GM23338 (cell line): ENCODE data around the gene METRN. TPM values are rescaled to one million over a fixed set of nuclear protein-coding genes. Genes with fewer than 3 reads are reported as not detected.
"Not testable (repeated sequence)": the region's sequence is repeated elsewhere in the genome, so short reads cannot be mapped to it uniquely, and the experiment has no call there.

Source experiments
- ATAC-seq: fragments of 200-7000 bp; cut with Tn5 transposase; 3 replicates; pipeline ENCODE4 v1.9.1; 2020
- DNase-seq: peaks from one replicate; pipeline ENCODE4 v3.0.0-alpha.2; 2015; ENCODE audit warnings: low spot score
- H2AFZ ChIP-seq: fragments of 200-600 bp; sonication (generic); 2 replicates; pipeline ENCODE4 v1.8.0; 2016; ENCODE audit warnings: antibody characterized with exemption, mild to moderate bottlenecking, moderate library complexity
- H3F3A ChIP-seq: fragments of 200-600 bp; sonication (generic); replicated peaks from 2 replicates; pipeline ENCODE4 v1.8.0; 2017; ENCODE audit warnings: antibody characterized with exemption, mixed run types, low read depth
- H3K27ac ChIP-seq: fragments of 200-600 bp; sonication (generic); 2 replicates; pipeline ENCODE4 v1.6.1; 2016; ENCODE audit warnings: low read depth
- H3K27me3 ChIP-seq: fragments of 200-600 bp; sonication (generic); 2 replicates; pipeline ENCODE4 v1.8.0; 2016; ENCODE audit warnings: mild to moderate bottlenecking, mixed run types, moderate library complexity; ENCODE audit not compliant: insufficient read depth
- H3K36me3 ChIP-seq: fragments of 200-600 bp; sonication (generic); 2 replicates; pipeline ENCODE4 v1.8.0; 2016; ENCODE audit warnings: mild to moderate bottlenecking; ENCODE audit not compliant: insufficient read depth
- H3K4me1 ChIP-seq: fragments of 200-600 bp; sonication (generic); 2 replicates; pipeline ENCODE4 v1.8.0; 2016; ENCODE audit warnings: mild to moderate bottlenecking, moderate library complexity; ENCODE audit not compliant: insufficient read depth
- H3K4me2 ChIP-seq: fragments of 200-600 bp; sonication (generic); 2 replicates; pipeline ENCODE4 v1.7.1; 2017; ENCODE audit warnings: mixed run types
- H3K4me3 ChIP-seq: fragments of 200-600 bp; sonication (generic); 2 replicates; pipeline ENCODE4 v1.6.1; 2016; ENCODE audit warnings: mixed run types
- H3K79me2 ChIP-seq: fragments of 200-600 bp; sonication (generic); replicated peaks from 2 replicates; pipeline ENCODE4 v1.8.0; 2017; ENCODE audit warnings: mild to moderate bottlenecking; ENCODE audit not compliant: insufficient read depth
- H3K9me2 ChIP-seq: fragments of 200-600 bp; sonication (generic); 2 replicates; pipeline ENCODE4 v1.8.0; 2017; ENCODE audit not compliant: insufficient read depth
- H4K20me1 ChIP-seq: fragments of 200-600 bp; sonication (generic); replicated peaks from 2 replicates; pipeline ENCODE4 v1.8.0; 2017; ENCODE audit warnings: mild to moderate bottlenecking; ENCODE audit not compliant: insufficient read depth
- H3K27ac Mint-ChIP-seq: 2 replicates; pipeline ENCODE4 v1.8.0; 2020; ENCODE audit warnings: inconsistent platforms, mild to moderate bottlenecking, moderate library complexity, mixed read lengths
- H3K27me3 Mint-ChIP-seq: 3 replicates; pipeline ENCODE4 v1.8.0; 2022; ENCODE audit warnings: low read depth, mild to moderate bottlenecking, moderate library complexity, mixed read lengths, inconsistent platforms; ENCODE audit not compliant: insufficient read depth, poor library complexity
- H3K36me3 Mint-ChIP-seq: 3 replicates; pipeline ENCODE4 v1.8.0; 2021; ENCODE audit warnings: low read depth, mild to moderate bottlenecking, inconsistent platforms, moderate library complexity, mixed read lengths
- H3K4me1 Mint-ChIP-seq: 3 replicates; pipeline ENCODE4 v1.8.0; 2020; ENCODE audit warnings: mild to moderate bottlenecking, inconsistent platforms, mixed read lengths
- H3K4me3 Mint-ChIP-seq: 3 replicates; pipeline ENCODE4 v1.8.0; 2021; ENCODE audit warnings: moderate library complexity, mild to moderate bottlenecking, inconsistent platforms, mixed read lengths
- H3K9me3 Mint-ChIP-seq: 3 replicates; pipeline ENCODE4 v1.8.0; 2020; ENCODE audit warnings: moderate library complexity, mild to moderate bottlenecking, inconsistent platforms, mixed read lengths
- CREB1 ChIP-seq: fragments of 250-450 bp; sonication (Bioruptor Pico); IDR thresholded peaks from 2 replicates; pipeline ENCODE4 v1.5.0; 2020; ENCODE audit warnings: low read depth, mild to moderate bottlenecking, moderate library complexity
- CTCF ChIP-seq, 2 experiments: fragments of 200-600 bp in 1 of 2; sonication (generic) in 1 of 2; conservative IDR thresholded peaks; 2 replicates each; pipeline versions ENCODE4 v1.5.1 to v1.6.1; 2016 to 2017; ENCODE audit warnings: antibody characterized with exemption in 2 of 2, low read depth in 2 of 2, mild to moderate bottlenecking in 2 of 2, moderate library complexity in 1 of 2
- EZH2phosphoT487 ChIP-seq: fragments of 200-600 bp; sonication (generic); IDR thresholded peaks from one replicate; pipeline ENCODE4 v1.8.1; 2018; ENCODE audit warnings: antibody characterized with exemption; ENCODE audit not compliant: unreplicated experiment
- JUNB ChIP-seq: IDR thresholded peaks from one replicate; pipeline ENCODE4 v1.6.1; 2016; ENCODE audit warnings: antibody characterized with exemption; ENCODE audit not compliant: unreplicated experiment
- POLR2AphosphoS5 ChIP-seq: IDR thresholded peaks from 2 replicates; pipeline ENCODE4 v1.6.1; 2016; ENCODE audit warnings: antibody characterized with exemption, low read depth
- STAT1 ChIP-seq: IDR thresholded peaks from one replicate; pipeline ENCODE4 v1.6.1; 2016; ENCODE audit warnings: antibody characterized with exemption; ENCODE audit not compliant: unreplicated experiment
- ZNF114 ChIP-seq: fragments of 250-450 bp; sonication (Bioruptor Pico); IDR thresholded peaks from 2 replicates; pipeline ENCODE4 v1.5.0; 2020; ENCODE audit warnings: mild to moderate bottlenecking, moderate library complexity
- polyA plus RNA-seq: library from polyadenylated mRNA; unstranded; fragments of >200 nt; fragmentation: Nextera tagmentation; extraction: Ambion mirVana; gene quantifications from 2 replicates; pipeline ENCODE4 v1.2.1, GENCODE V29; 2016
- total RNA-seq: library from RNA; depleted of rRNA; stranded (reverse); fragments of >200 nt; shearing (Covaris generic); gene quantifications from 2 replicates; pipeline ENCODE4 v1.2.3, GENCODE V29; 2014
- TF ChIP-seq, protein P1 (sequence below): IDR thresholded peaks from one replicate; pipeline ENCODE4 v1.6.1; 2018; ENCODE audit warnings: antibody characterized with exemption; ENCODE audit not compliant: unreplicated experiment
- TF ChIP-seq, protein P2 (sequence below): fragments of 250-450 bp; sonication (Bioruptor Pico); IDR thresholded peaks from 2 replicates; pipeline ENCODE4 v1.5.0; 2020; ENCODE audit warnings: mild to moderate bottlenecking, moderate library complexity
- TF ChIP-seq, protein P3 (sequence below): IDR thresholded peaks from 2 replicates; pipeline ENCODE4 v1.6.1; 2016; ENCODE audit warnings: antibody characterized with exemption

Gene METRN
- total and polyA plus RNA-seq, 2 experiments from 2014 or later, result 18.7 to 33.0 TPM

- Histone ChIP-seq H3K4me2 (peak overlapping the region; percentile 49), H3F3A (0 out of 2 replicates have a peak, but pooled peaks cover 5% of the 10 kb centered on the region), H3K4me3 (no peak overlapping the region), H2AFZ (peak overlapping the region; percentile 89), H3K4me1 (peaks cover 5% of the 10 kb centered on the region), H4K20me1 (no peaks in the 10 kb centered on the region), H3K27ac (no peak overlapping the region), H3K79me2 (no peaks in the 10 kb centered on the region), H3K36me3 (no peaks in the 10 kb centered on the region), H3K27me3 (no peaks in the 10 kb centered on the region), H3K9me2 (no peaks in the 10 kb centered on the region)
- ATAC-seq (peak; percentile 84), DNase-seq (peak; percentile 50)
- Mint-ChIP-seq H3K27ac (no peak overlapping the region), H3K4me1 (peaks cover 21% of the 10 kb centered on the region), H3K9me3 (no peaks in the 10 kb centered on the region; the same call in 2 of the 3 replicates), H3K36me3 (no peaks in the 10 kb centered on the region), H3K4me3 (peak overlapping the region; percentile 15; the same call in 1 of the 3 replicates), H3K27me3 (peaks cover 19% of the 10 kb centered on the region)
- TF ChIP-seq STAT1 (no peak), ZNF114 (no peak), CREB1 (CRISPR knock-in tag) (no peak), POLR2AphosphoS5 (no peak), JUNB (no peak), EZH2phosphoT487 (no peak), CTCF (conservative IDR thresholded peaks at IDR 0.05; ENCODE audit: low read depth in 2 of 2) (no peak)
- TF ChIP-seq, protein P1, sequence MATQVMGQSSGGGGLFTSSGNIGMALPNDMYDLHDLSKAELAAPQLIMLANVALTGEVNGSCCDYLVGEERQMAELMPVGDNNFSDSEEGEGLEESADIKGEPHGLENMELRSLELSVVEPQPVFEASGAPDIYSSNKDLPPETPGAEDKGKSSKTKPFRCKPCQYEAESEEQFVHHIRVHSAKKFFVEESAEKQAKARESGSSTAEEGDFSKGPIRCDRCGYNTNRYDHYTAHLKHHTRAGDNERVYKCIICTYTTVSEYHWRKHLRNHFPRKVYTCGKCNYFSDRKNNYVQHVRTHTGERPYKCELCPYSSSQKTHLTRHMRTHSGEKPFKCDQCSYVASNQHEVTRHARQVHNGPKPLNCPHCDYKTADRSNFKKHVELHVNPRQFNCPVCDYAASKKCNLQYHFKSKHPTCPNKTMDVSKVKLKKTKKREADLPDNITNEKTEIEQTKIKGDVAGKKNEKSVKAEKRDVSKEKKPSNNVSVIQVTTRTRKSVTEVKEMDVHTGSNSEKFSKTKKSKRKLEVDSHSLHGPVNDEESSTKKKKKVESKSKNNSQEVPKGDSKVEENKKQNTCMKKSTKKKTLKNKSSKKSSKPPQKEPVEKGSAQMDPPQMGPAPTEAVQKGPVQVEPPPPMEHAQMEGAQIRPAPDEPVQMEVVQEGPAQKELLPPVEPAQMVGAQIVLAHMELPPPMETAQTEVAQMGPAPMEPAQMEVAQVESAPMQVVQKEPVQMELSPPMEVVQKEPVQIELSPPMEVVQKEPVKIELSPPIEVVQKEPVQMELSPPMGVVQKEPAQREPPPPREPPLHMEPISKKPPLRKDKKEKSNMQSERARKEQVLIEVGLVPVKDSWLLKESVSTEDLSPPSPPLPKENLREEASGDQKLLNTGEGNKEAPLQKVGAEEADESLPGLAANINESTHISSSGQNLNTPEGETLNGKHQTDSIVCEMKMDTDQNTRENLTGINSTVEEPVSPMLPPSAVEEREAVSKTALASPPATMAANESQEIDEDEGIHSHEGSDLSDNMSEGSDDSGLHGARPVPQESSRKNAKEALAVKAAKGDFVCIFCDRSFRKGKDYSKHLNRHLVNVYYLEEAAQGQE, result no peak
- TF ChIP-seq, protein P2, sequence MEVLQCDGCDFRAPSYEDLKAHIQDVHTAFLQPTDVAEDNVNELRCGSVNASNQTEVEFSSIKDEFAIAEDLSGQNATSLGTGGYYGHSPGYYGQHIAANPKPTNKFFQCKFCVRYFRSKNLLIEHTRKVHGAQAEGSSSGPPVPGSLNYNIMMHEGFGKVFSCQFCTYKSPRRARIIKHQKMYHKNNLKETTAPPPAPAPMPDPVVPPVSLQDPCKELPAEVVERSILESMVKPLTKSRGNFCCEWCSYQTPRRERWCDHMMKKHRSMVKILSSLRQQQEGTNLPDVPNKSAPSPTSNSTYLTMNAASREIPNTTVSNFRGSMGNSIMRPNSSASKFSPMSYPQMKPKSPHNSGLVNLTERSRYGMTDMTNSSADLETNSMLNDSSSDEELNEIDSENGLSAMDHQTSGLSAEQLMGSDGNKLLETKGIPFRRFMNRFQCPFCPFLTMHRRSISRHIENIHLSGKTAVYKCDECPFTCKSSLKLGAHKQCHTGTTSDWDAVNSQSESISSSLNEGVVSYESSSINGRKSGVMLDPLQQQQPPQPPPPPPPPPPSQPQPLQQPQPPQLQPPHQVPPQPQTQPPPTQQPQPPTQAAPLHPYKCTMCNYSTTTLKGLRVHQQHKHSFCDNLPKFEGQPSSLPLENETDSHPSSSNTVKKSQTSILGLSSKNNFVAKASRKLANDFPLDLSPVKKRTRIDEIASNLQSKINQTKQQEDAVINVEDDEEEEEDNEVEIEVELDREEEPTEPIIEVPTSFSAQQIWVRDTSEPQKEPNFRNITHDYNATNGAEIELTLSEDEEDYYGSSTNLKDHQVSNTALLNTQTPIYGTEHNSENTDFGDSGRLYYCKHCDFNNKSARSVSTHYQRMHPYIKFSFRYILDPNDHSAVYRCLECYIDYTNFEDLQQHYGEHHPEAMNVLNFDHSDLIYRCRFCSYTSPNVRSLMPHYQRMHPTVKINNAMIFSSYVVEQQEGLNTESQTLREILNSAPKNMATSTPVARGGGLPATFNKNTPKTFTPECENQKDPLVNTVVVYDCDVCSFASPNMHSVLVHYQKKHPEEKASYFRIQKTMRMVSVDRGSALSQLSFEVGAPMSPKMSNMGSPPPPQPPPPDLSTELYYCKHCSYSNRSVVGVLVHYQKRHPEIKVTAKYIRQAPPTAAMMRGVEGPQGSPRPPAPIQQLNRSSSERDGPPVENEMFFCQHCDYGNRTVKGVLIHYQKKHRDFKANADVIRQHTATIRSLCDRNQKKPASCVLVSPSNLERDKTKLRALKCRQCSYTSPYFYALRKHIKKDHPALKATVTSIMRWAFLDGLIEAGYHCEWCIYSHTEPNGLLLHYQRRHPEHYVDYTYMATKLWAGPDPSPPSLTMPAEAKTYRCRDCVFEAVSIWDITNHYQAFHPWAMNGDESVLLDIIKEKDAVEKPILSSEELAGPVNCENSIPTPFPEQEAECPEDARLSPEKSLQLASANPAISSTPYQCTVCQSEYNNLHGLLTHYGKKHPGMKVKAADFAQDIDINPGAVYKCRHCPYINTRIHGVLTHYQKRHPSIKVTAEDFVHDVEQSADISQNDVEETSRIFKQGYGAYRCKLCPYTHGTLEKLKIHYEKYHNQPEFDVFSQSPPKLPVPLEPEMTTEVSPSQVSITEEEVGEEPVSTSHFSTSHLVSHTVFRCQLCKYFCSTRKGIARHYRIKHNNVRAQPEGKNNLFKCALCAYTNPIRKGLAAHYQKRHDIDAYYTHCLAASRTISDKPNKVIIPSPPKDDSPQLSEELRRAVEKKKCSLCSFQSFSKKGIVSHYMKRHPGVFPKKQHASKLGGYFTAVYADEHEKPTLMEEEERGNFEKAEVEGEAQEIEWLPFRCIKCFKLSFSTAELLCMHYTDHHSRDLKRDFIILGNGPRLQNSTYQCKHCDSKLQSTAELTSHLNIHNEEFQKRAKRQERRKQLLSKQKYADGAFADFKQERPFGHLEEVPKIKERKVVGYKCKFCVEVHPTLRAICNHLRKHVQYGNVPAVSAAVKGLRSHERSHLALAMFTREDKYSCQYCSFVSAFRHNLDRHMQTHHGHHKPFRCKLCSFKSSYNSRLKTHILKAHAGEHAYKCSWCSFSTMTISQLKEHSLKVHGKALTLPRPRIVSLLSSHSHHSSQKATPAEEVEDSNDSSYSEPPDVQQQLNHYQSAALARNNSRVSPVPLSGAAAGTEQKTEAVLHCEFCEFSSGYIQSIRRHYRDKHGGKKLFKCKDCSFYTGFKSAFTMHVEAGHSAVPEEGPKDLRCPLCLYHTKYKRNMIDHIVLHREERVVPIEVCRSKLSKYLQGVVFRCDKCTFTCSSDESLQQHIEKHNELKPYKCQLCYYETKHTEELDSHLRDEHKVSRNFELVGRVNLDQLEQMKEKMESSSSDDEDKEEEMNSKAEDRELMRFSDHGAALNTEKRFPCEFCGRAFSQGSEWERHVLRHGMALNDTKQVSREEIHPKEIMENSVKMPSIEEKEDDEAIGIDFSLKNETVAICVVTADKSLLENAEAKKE (CRISPR knock-in tag), result no peak
- TF ChIP-seq, protein P3, sequence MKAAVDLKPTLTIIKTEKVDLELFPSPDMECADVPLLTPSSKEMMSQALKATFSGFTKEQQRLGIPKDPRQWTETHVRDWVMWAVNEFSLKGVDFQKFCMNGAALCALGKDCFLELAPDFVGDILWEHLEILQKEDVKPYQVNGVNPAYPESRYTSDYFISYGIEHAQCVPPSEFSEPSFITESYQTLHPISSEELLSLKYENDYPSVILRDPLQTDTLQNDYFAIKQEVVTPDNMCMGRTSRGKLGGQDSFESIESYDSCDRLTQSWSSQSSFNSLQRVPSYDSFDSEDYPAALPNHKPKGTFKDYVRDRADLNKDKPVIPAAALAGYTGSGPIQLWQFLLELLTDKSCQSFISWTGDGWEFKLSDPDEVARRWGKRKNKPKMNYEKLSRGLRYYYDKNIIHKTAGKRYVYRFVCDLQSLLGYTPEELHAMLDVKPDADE, result no peak
These were observed 37.0 kb downstream of the METRN start for GRCh38 chr16:752007-752312.

DNA sequence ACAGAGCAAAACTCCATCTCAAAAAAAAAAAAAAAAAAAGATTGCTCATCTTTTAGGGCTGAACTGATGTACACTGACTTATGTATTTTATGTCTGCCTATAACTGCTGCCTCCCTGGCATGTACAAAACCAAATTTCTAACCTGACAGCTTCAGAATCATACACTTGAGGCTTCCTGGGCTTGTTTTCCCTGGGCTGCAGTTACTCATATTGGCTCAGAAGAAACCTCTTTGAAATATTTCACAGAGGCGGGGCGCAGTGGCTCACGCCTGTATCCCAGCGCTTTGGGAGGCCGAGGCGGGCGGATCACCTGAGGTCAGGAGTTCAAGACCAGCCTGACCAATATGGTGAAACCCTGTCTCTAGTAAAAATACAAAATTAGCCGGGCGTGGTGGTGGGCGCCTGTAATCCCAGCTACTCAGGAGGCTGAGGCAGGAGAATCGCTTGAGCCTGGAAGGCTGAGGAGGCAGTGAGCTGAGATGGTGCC is 39.2 kb downstream of the METRN start:
- not testable (repeated sequence) for H3K79me2 ChIP-seq, H3K27me3 ChIP-seq, H3K4me2 ChIP-seq, DNase-seq, H4K20me1 ChIP-seq, H3K36me3 Mint-ChIP-seq, H3K36me3 ChIP-seq, H3K9me3 Mint-ChIP-seq, H3K4me3 Mint-ChIP-seq, H2AFZ ChIP-seq, H3K27ac Mint-ChIP-seq, H3K4me1 ChIP-seq, H3F3A ChIP-seq, H3K27ac ChIP-seq, ATAC-seq, H3K9me2 ChIP-seq, H3K4me3 ChIP-seq
- Mint-ChIP-seq H3K27me3 (peaks cover 14% of the 10 kb centered on the region), H3K4me1 (peaks cover 21% of the 10 kb centered on the region)
